ENCODE results near the gene DENND5A.
A peak's percentile ranks its signal among the peaks of the same experiment; 100 is the strongest.

Gene DENND5A

GRCh38 chr11:9265211-9266131 is at the start of gene DENND5A:
Gene DENND5A (minus strand): TSS chr11:9265350. CDS start chr11:9265069, 281 bp downstream.
- DNase-seq (ENCODE audit: low read depth): peak; percentile 29

- peak; percentile 98 for DNase-seq (ENCODE audit: low read depth)
Measured at GRCh38 chr11:9314291-9315077, 49.3 kb upstream of the DENND5A start, which contains the start of gene TMEM41B. Gene TMEM41B (minus strand): TSS chr11:9314593. CDS start chr11:9314441, 152 bp downstream.

GRCh38 chr11:9313648-9314290 is 48.6 kb upstream of the DENND5A start:
- no peak for DNase-seq (ENCODE audit: low read depth)

GRCh38 chr11:9310485-9311090 is 45.4 kb upstream of the DENND5A start:
- no peak for DNase-seq (ENCODE audit: low read depth)

- DNase-seq (ENCODE audit: low read depth): no peak
Measured at GRCh38 chr11:9304178-9304577, 39.0 kb upstream of the DENND5A start.

- DNase-seq (ENCODE audit: low read depth): no peak
Measured at GRCh38 chr11:9302448-9302847, 37.3 kb upstream of the DENND5A start.

- DNase-seq (ENCODE audit: low read depth): no peak
Measured at GRCh38 chr11:9301720-9302119, 36.6 kb upstream of the DENND5A start.

- DNase-seq (ENCODE audit: low read depth): no peak
Measured at GRCh38 chr11:9293646-9294045, 28.5 kb upstream of the DENND5A start.

GRCh38 chr11:9285850-9286587 is 20.9 kb upstream of the DENND5A start:
- DNase-seq (ENCODE audit: low read depth): no peak

GRCh38 chr11:9280655-9281301 is 15.6 kb upstream of the DENND5A start:
- no peak for DNase-seq (ENCODE audit: low read depth)

- DNase-seq (ENCODE audit: low read depth): no peak
Measured at GRCh38 chr11:9277176-9277575, 12.0 kb upstream of the DENND5A start.

GRCh38 chr11:9276571-9276970 is 11.4 kb upstream of the DENND5A start:
- DNase-seq (ENCODE audit: low read depth): no peak

GRCh38 chr11:9274499-9275258 is 9.5 kb upstream of the DENND5A start:
- DNase-seq (ENCODE audit: low read depth): no peak

- DNase-seq (ENCODE audit: low read depth): no peak
Measured at GRCh38 chr11:9273376-9274336, 8.5 kb upstream of the DENND5A start.

- no peak for DNase-seq (ENCODE audit: low read depth)
Measured at GRCh38 chr11:9269492-9270013, 4.4 kb upstream of the DENND5A start.

- DNase-seq (ENCODE audit: low read depth): no peak
Measured at GRCh38 chr11:9267680-9268079, 2.5 kb upstream of the DENND5A start.

GRCh38 chr11:9266926-9267325 is 1.8 kb upstream of the DENND5A start:
- no peak for DNase-seq (ENCODE audit: low read depth)

GRCh38 chr11:9266132-9266736 is 1.1 kb upstream of the DENND5A start:
- DNase-seq (ENCODE audit: low read depth): no peak

Data from T-helper 22 cell (primary cell).